DMS53 treated with DMSO at 0.1 percent for 48 hours (cell line): ENCODE data around the gene ADD3.

Experiments used
- DNase-seq: peaks from one replicate; lab custom pipeline; 2025; ENCODE audit not compliant: unreplicated experiment; lab: John Stamatoyannopoulos, UW

Gene ADD3

DNA sequence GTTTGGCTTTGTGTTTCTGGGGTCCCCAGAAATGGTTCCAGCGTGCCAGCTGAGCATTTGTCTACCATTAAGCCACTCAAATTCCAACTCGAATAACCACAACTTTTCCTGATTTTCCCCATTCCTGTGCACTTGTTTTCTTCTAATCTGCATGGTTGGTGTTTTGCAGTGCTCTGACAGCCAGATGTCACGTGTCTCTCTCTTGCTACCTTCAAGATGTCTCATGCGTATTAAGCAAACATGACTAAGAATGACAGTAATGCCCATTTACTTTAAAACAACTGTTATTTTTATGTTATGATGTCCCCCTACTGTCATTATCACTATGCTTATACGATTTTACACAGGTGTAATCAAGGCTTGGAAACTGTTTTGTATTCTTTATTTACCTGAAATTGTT, 164.4 kb downstream of the ADD3 start:
- DNase-seq: no peak

DNA sequence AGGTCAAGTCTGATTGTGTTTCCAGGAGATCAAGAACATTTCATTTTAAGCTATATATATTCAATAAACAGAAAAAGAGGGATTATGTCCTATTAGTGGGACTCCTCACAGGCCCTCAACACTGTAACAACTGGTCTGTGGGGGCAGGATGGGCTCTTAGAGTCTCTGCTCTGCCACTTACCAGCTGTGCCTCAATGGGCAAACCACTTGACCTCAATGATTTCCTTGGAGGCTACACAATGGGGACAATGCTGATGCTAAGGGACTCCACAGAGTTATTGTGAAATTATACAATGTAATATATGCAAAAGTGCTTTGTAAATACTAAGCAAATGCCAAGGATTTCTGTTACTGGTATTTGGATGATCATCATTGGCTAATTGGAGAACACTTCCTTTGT, 166.4 kb downstream of the ADD3 start:
- no peak for DNase-seq

DNA sequence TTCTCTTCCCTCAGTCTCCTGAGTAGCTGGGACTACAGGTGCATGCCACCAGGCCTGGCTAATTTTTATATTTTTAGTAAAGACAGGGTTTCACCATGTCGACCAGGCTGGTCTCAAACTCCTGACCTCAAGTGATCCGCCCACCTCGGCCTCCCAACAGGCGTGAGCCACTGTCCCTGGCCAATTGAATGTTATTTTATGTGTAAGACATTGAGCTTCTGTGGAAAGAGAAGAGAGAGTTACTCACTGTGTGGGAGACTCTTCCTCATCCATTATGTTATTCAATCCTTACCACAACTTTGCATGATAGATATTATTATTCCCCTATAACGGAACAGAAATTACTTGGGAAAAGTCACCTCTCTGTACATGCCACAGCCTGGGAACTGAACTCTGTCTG, 167.0 kb downstream of the ADD3 start:
- DNase-seq: no peak

DNA sequence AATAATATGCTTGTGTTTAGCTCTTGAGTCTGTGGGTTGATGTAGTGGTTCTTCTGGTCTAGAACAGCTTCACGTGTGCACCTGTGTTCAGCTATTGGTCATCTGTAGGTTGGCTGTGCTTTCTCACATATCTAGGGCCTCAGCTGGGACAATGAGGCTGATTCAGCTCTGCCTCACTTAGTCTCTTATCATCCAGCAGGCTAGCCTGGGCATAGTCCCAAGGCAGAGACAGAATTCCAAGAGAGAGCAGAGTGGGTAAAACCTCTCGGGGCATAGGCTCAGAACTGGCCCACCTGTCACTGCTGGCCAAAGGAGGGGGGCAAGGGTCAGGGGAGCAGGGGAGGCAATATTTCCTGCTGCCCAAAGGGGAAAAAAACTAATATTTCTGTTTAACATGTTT, 167.6 kb downstream of the ADD3 start:
- DNase-seq: no peak

DNA sequence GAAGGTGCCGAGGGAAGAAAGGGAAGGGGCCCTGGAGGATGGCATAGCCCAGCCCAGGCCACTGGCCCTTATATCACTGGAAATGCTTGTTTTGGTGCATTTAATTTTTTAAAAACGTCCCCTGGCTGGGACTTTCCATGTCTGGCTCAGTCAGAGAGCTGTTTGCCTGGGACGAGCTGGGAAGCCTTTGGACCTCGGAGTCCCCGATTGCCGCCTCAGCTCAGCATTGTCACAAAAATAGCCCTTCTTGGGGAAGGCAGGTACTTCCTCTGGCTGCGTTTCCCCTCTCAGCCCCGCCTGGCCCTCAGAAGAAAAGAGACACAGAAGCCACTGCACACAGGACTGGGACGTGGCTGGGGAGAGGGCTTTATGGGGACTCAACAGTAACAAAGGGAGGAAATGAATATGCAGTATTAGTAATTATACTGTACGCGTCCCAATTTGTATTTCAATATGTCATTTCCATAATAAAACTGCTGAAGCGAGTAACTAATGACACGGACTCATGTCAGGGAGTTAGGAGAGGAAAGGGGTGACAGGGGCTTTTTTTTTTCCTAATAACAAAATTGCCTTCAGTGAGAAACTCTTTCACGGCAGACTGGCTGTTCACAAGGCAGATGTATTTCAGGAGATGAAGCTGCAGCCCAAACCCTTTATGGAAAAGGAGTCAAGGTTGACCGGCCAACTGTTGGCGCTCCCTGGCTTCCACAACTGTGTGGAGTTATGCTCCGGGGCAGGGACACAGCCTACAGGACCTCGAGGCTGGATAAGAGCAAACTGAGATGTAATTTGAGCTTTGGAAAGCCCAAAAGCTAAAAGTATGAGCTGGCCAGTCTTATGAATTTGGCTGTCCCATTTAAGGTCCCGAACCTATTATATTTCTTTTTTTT, 168.6 kb downstream of the ADD3 start:
- no peak for DNase-seq

DNA sequence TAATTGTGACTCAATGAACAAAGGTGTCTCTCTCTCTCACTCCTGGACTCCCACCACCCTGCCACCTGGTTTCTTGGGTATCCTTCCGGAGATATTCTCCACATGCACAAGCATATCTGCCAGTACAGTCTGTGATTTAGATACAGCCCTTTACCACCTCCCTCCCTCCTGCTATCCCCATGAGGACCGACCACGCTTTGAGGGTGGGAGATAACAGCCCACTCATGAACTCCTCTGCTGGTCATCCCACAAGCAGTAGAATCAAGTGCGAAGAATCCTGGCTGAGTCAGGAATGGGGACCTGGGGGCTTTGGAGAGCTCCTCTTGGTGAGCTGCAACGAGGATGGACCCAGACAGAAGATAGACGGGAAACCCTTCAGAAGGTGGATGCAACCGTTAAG, 171.4 kb downstream of the ADD3 start:
- no peak for DNase-seq

DNA sequence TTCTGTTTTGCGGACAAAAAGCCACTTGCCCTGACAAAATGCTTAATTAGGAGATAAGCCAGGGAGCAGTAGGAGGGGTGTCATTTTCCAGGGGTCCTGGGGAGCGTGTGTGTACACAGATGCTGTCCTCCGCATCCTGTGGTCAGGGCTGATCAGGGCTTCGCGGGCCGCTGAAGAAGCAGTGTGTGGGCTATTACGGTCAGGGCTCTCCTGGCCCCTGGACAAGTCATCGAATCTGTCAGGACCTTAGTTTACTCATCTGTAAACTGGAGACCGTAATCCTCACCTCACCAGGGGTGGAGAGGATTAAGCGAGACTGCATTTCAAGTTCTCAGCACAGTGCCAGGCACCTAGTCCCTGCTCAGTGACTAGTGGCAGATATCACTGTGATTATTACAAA, 173.7 kb downstream of the ADD3 start:
- no peak for DNase-seq

DNA sequence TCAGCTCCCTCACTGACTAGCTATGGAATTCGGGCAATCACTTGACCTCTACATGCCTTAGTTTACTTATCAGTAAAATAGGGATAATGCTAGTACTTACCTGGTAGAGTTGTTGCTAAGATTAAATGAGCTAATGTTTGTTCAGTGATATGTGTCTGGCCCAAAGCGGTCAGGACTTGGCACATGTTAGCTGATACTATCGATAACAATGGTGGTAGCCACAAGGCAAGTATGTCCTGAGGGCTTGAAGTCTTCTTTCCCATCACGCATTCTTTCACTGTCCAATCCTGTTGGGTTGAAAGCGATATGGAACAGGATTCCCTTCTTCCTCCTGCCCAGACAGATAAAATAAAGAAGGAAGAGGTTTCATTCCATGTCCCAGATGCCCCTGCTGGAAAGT, 174.1 kb downstream of the ADD3 start:
- no peak for DNase-seq

DNA sequence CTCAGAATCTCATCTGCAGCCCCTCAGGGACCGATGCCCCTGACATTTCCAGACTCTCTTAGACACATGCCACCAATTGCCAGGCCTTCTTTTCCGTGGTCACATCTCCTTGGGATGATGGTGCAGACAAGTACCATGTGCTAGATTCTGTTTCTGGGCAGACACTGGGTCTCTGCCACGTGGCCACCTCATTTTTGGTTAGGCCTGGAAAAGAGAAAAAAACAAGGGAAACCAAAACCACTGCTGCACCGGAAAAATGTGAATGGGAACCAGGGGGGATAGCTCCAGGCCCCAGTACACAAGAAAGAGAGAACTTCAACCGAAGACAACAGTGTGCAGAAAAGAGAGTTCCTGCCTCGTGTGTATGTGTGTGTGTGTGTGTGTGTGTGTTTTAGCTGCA, 176.6 kb downstream of the ADD3 start:
- no peak for DNase-seq
